HG03064 (cell line): ENCODE measurements around the gene PTBP1.
"Not testable (repeated sequence)": the region's sequence is repeated elsewhere in the genome, so short reads cannot be mapped to it uniquely, and the experiment has no call there.

Experiments
- ATAC-seq: cut with Tn5 transposase; IDR thresholded peaks from one replicate; pipeline ENCODE4 v1.9.1; 2021; ENCODE audit warnings: low read depth; ENCODE audit not compliant: unreplicated experiment

The PTBP1 gene

DNA sequence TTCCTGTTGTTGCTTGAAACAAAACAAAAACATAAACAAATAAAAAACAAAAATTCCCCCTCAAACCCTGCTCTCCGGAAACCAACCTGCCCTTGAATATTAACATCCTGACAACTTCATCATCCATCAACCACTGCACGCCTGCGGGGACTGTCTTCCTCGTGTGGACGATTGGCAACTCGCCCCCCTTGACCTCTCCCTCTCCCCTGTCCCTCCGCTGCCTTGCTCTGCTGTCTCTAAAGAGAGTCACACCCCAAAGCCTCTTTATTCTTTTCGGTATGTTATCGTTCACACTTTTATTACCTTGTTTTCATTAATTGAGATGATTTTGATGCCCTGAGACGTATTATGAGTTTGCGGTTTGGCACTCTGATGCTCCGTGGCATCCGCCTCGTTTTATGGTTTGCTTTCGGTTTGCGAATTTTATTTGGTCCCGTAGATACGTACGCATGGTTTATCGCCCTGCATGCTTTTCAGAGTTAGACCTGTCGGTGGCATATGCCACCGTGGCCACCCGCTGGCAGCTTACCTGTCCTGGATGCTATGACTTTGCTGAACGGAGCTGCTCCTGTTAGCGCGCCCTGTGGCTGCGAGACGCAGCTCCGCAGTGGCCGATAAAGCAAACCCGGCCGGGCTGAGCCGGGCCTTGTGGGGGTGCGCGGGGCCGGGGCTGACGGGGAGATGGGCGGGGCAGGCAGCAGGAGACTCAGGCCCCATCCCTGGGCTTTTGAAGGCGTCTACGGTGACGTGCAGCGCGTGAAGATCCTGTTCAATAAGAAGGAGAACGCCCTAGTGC is 10.6 kb downstream of the PTBP1 start:
- ATAC-seq: no peak

DNA sequence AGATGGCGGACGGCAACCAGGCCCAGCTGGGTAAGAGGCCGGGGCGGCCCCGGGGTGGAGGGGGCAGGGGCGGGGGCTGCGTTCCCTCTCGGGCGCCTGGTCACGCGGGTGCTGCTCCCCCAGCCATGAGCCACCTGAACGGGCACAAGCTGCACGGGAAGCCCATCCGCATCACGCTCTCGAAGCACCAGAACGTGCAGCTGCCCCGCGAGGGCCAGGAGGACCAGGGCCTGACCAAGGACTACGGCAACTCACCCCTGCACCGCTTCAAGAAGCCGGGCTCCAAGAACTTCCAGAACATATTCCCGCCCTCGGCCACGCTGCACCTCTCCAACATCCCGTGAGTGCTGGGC is 11.1 kb downstream of the PTBP1 start:
- ATAC-seq: no peak

- ATAC-seq: no peak
Measured at GRCh38 chr19:810077-810855, 13.0 kb downstream of the PTBP1 start.

GRCh38 chr19:810883-811489 is 13.7 kb downstream of the PTBP1 start:
- ATAC-seq: no peak

DNA sequence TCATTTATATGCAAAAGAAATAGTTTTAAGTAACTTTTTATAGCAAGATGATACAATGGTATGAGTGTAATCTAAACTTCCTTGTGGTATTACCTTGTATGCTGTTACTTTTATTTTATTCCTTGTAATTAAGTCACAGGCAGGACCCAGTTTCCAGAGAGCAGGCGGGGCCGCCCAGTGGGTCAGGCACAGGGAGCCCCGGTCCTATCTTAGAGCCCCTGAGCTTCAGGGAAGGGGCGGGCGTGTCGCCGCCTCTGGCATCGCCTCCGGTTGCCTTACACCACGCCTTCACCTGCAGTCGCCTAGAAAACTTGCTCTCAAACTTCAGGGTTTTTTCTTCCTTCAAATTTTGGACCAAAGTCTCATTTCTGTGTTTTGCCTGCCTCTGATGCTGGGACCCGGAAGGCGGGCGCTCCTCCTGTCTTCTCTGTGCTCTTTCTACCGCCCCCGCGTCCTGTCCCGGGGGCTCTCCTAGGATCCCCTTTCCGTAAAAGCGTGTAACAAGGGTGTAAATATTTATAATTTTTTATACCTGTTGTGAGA is 14.3 kb downstream of the PTBP1 start:
- no peak for ATAC-seq

DNA sequence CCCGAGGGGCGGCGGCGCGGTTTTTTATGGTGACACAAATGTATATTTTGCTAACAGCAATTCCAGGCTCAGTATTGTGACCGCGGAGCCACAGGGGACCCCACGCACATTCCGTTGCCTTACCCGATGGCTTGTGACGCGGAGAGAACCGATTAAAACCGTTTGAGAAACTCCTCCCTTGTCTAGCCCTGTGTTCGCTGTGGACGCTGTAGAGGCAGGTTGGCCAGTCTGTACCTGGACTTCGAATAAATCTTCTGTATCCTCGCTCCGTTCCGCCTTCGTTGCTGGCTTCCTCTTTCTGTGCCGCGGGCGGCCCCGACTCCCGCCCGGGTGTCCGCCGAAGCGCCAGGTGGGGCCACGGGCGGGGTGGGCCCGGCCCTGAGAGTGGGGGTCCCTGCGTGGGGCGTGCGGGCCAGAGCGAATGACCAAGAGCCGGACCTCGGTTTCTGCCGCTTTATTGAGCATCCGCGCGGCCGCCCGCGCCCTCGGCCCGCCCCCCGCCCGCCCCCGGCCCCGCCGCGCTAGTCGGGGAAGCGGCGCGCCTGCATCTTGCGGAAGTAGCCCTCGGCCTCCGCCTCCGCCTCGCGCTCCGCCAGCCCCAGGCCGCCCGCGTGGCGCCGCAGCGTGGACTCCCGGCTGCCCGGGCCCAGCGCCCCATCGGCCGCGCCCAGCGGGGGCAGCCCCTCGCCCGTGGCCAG is 14.9 kb downstream of the PTBP1 start:
- ATAC-seq: no peak

- ATAC-seq: no peak
Measured at GRCh38 chr19:812747-813218, 15.5 kb downstream of the PTBP1 start.

DNA sequence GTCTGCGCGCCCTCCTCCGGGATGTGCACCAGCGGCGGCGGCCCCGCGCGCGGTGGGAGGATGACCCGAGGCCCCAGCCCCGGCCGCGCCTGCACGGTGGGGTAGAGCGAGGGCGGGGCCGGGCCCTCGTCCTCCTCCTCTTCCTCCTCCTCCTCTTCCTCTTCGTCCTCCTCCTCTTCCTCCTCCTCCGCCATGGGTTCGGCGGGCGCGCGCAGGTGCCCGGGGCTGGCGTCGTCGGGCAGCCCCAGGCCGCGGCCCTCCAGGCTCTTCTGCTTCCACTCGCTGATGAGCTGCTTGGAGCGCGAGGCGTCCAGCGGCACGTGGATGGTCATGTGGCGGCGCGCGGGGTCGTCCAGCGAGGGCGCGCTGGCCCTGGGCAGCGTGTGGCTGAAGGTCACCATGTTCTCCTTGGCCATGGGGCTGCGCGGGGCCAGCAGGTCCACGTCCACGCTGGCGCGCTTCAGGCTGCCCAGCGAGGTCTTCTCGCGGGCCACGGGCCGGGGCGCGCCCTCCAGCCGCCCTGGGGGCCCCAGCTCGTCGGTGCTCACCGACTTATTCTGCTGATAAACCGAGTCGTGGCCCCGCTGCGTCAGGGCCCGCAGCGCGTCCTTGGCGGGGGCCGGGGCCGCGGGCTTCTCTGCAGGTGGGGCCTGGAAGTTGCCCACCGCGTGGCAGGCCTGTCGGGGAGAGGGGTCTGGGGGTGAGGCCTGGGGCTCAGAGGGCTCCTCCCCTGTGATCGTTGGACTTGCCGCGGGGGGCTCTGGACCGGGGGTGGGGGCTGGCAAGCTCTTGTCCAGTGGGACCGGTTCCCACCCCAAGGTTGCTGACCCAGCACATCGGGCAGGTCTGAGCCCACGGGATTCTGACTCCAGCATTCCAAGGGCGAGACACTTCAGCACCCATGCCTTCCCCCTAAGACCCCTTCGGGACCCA is 16.2 kb downstream of the PTBP1 start:
- ATAC-seq: no peak

- no peak for ATAC-seq
Measured at GRCh38 chr19:814152-815078, 17.2 kb downstream of the PTBP1 start.

GRCh38 chr19:815079-815774 is 18.0 kb downstream of the PTBP1 start:
- no peak for ATAC-seq

GRCh38 chr19:815775-816499 is 18.7 kb downstream of the PTBP1 start:
- no peak for ATAC-seq

DNA sequence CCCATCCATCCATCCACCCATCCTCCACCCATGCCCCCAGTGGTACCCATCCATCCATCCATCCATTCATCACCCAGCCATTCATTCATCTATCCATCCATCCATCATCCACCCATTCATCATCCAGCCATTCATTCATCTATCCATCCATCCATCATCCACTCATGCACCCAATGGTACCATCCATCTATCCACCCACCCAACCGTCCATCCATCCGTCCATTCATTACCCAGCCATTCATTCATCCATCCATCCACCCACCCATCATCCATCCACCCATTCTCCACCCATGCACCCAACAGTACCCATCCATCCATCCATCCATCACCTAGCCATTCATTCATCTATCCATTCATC is 19.2 kb downstream of the PTBP1 start:
- ATAC-seq: no peak

DNA sequence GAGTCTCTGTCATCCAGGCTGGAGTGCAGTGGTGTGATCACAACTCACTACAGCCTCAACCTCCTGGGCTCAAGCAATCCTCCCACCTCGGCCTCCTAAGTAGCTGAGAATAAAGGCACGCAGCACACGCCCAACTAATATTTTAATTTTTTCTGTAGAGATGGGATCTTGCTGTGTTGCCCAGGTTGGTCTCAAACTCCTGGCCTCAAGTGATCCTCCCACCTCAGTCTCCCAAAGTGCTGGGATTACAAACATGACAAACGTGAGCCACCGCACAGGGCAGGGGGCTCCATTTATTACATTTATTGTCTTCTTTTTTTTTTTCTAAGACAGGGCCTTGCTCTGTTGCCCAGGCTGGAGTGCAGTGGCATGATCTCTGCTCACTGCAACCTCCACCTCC is 23.0 kb downstream of the PTBP1 start:
- not testable (repeated sequence) for ATAC-seq

DNA sequence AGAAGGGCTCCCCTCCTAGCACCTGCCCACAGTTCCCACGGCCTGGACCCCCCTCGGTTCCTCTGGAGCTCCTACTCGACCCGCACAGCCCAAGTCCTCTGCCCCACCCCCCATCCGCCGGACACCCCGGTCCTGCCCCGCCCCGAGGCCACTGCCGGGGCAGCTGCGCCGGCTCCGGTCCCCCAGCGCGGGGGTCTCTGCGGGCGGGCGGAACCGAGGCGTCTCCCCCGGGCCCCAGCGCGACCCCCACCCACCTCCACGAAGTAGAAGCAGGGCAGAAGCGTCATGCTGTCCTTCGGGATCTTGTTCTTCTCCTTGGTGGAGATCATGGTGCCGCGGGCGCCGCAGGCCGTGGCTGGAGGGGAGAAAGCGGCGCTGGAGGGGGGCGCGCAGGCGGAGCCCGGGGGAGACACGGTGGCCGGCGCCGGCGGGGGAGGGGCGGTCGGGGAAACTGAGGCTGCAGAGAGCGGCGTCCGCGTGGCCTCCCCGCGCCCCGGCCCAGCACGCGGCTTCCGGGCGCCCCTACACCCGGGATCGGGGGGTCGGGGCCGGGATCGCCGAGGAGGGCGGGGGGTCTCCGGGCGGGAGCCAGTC is 24.1 kb downstream of the PTBP1 start:
- ATAC-seq: no peak

GRCh38 chr19:821825-822503 is 24.7 kb downstream of the PTBP1 start, which contains the start of gene PLPPR3:
TSS of gene PLPPR3 (minus strand) at chr19:821955. CDS start at chr19:821559, 396 bp downstream.
- ATAC-seq: no peak

- no peak for ATAC-seq
Measured at GRCh38 chr19:823565-824121, 26.4 kb downstream of the PTBP1 start.
